NCI-H1417 (cell line): Measurements from ENCODE around the gene C5AR2.
"Not testable (repeated sequence)": the region's sequence is repeated elsewhere in the genome, so short reads cannot be mapped to it uniquely, and the experiment has no call there.

Source experiments
- DNase-seq, 3 experiments: peaks; one replicate each; lab custom pipeline; 2025; lab: John Stamatoyannopoulos, UW

The C5AR2 gene

GRCh38 chr19:47387623-47388022 lies 55.6 kb downstream of the C5AR2 start:
- not testable (repeated sequence) for DNase-seq

- not testable (repeated sequence) for DNase-seq
Observed at GRCh38 chr19:47388721-47389120, 56.7 kb downstream of the C5AR2 start.

- DNase-seq = peak in 1 of 3 experiments; percentile 25
Observed at GRCh38 chr19:47389150-47389556, 57.2 kb downstream of the C5AR2 start.

- DNase-seq = no peak
Observed at GRCh38 chr19:47390533-47391488, 58.8 kb downstream of the C5AR2 start.

- DNase-seq = peak; percentile 39 to 75 (median 50)
Observed at GRCh38 chr19:47391510-47392223, 59.7 kb downstream of the C5AR2 start.
